Transverse colon (tissue), 4 donors: ENCODE results near the gene PYM1.
"Not testable (repeated sequence)": the region's sequence is repeated elsewhere in the genome, so short reads cannot be mapped to it uniquely, and the experiment has no call there.

Source experiments
- CTCF ChIP-seq, 5 experiments: fragments of 200-600 bp in 3 of 5; fragments of 450-650 bp in 2 of 5; sonication (generic) in 3 of 5; IDR thresholded peaks; 1 replicate in 2 of 5; 2 replicates in 3 of 5; pipeline ENCODE4 v1.5.1; 2016 to 2017; ENCODE audit warnings: antibody characterized with exemption in 5 of 5, inconsistent platforms in 3 of 5, mild to moderate bottlenecking in 2 of 5, moderate library complexity in 1 of 5
- EP300 ChIP-seq: sonication (generic); formaldehyde crosslinking; IDR thresholded peaks from one replicate; pipeline ENCODE4 v1.6.1; 2017; ENCODE audit warnings: antibody characterized with exemption, low read depth
- POLR2A ChIP-seq: fragments of 450-650 bp; IDR thresholded peaks from one replicate; pipeline ENCODE4 v1.6.1; 2016; ENCODE audit warnings: antibody characterized with exemption, mild to moderate bottlenecking, moderate library complexity
- POLR2AphosphoS5 ChIP-seq, 3 donors: sonication (generic); formaldehyde crosslinking; IDR thresholded peaks; one replicate each; pipeline ENCODE4 v1.6.1; 2016; ENCODE audit warnings: antibody characterized with exemption in 3 of 3

- TF ChIP-seq CTCF (IDR thresholded peaks at IDR 0.05); POLR2A; POLR2AphosphoS5 (IDR thresholded peaks at IDR 0.05); EP300: not testable (repeated sequence)
Measured at GRCh38 chr12:55923648-55924047, 4.0 kb downstream of the PYM1 start.
